LHCN-M2 (cell line): ENCODE results near the gene PARP1. TPM values are rescaled to one million over a fixed set of nuclear protein-coding genes. Genes with fewer than 3 reads are reported as not detected.
"Not testable (repeated sequence)": the region's sequence is repeated elsewhere in the genome, so short reads cannot be mapped to it uniquely, and the experiment has no call there.

Experiments used
- DNase-seq: peaks from one replicate; pipeline ENCODE4 v3.0.0-alpha.2; 2012; ENCODE audit warnings: low read depth
- polyA plus RNA-seq: library from polyadenylated mRNA; unstranded; fragments of >200 nt; gene quantifications from one replicate; pipeline ENCODE4 v1.2.1, GENCODE V29; 2012; ENCODE audit warnings: missing spikeins
- total RNA-seq: library from RNA; depleted of rRNA; stranded (reverse); fragments of >200 nt; gene quantifications from 2 replicates; pipeline ENCODE4 v1.2.3, GENCODE V29; 2014; rRNA removed

PARP1 gene
- total RNA-seq = 118 and 139 TPM in 2 replicates
- 58.4 TPM for polyA plus RNA-seq

GRCh38 chr1:226407497-226408284, at the start of gene PARP1:
Gene PARP1, minus strand, starts transcription at chr1:226408093. Its CDS starts 164 bp downstream, at chr1:226407929.
- peak; percentile 76 for DNase-seq

GRCh38 chr1:226457307-226457712, 49.4 kb upstream of the PARP1 start:
- DNase-seq = no peak

- DNase-seq = no peak
Measured at GRCh38 chr1:226455843-226456242, 48.0 kb upstream of the PARP1 start.

- DNase-seq = no peak
Measured at GRCh38 chr1:226454349-226454748, 46.5 kb upstream of the PARP1 start.

- no peak for DNase-seq
Measured at GRCh38 chr1:226453015-226453704, 45.3 kb upstream of the PARP1 start.

GRCh38 chr1:226450688-226451087, 42.8 kb upstream of the PARP1 start:
- no peak for DNase-seq

GRCh38 chr1:226449823-226450222, 41.9 kb upstream of the PARP1 start:
- DNase-seq = no peak

GRCh38 chr1:226447932-226448665, 40.2 kb upstream of the PARP1 start:
- DNase-seq = peak; percentile 10

- no peak for DNase-seq
Measured at GRCh38 chr1:226446094-226446493, 38.2 kb upstream of the PARP1 start.

GRCh38 chr1:226444901-226445300, 37.0 kb upstream of the PARP1 start:
- DNase-seq = no peak

- peak; percentile 54 for DNase-seq
Measured at GRCh38 chr1:226443439-226443838, 35.5 kb upstream of the PARP1 start.

- DNase-seq = no peak
Measured at GRCh38 chr1:226443033-226443432, 35.1 kb upstream of the PARP1 start.

- no peak for DNase-seq
Measured at GRCh38 chr1:226441629-226442028, 33.7 kb upstream of the PARP1 start.

GRCh38 chr1:226440512-226440911, 32.6 kb upstream of the PARP1 start:
- DNase-seq = no peak

GRCh38 chr1:226438007-226438406, 30.1 kb upstream of the PARP1 start:
- peak; percentile 25 for DNase-seq

- DNase-seq = no peak
Measured at GRCh38 chr1:226436855-226437491, 29.1 kb upstream of the PARP1 start.

- DNase-seq = no peak
Measured at GRCh38 chr1:226436472-226436854, 28.6 kb upstream of the PARP1 start.

GRCh38 chr1:226433341-226433720, 25.4 kb upstream of the PARP1 start:
- DNase-seq = no peak

- no peak for DNase-seq
Measured at GRCh38 chr1:226432586-226433340, 24.9 kb upstream of the PARP1 start.

GRCh38 chr1:226431898-226432297, 24.0 kb upstream of the PARP1 start:
- DNase-seq = not testable (repeated sequence)
